Caco-2 (cell line): Measurements from ENCODE around the gene THADA. TPM values are rescaled to one million over a fixed set of nuclear protein-coding genes. Genes with fewer than 3 reads are reported as not detected.

Source experiments
- BruUV-seq: library from RNA; stranded (reverse); fragments of 400-500 nt; replicated peaks from 2 replicates; lab custom pipeline; 2021; lab: Mats Ljungman, UMichigan
- CTCF ChIA-PET: fragments of 300-600 bp; sonication (Branson Sonifier 250); formaldehyde crosslinking; loops from one replicate; lab custom pipeline; 2022; ENCODE audit warnings: antibody characterized with exemption; lab: Charles Lee
- POLR2A ChIA-PET: fragments of 300-600 bp; sonication (Branson Sonifier 250); formaldehyde crosslinking; loops from one replicate; lab custom pipeline; 2022; ENCODE audit warnings: antibody characterized with exemption; lab: Charles Lee
- DNase-seq, 2 experiments: peaks; one replicate each; pipeline versions ENCODE4 v3.0.0 to v3.0.0-alpha.2; 2020 to 2022
- H3K27me3 ChIP-seq: replicated peaks from 2 replicates; pipeline ENCODE4 v1.6.0; 2011; ENCODE audit warnings: low read length; ENCODE audit not compliant: control insufficient read depth, insufficient read depth
- H3K36me3 ChIP-seq: 2 replicates; pipeline ENCODE4 v1.5.1; 2011; ENCODE audit warnings: low read length; ENCODE audit not compliant: control insufficient read depth, insufficient read depth
- H3K4me1 ChIP-seq: fragments of 250-450 bp; sonication (Bioruptor Pico); 2 replicates; pipeline ENCODE4 v1.5.1; 2020; ENCODE audit warnings: mild to moderate bottlenecking
- H3K4me3 ChIP-seq: 2 replicates; pipeline ENCODE4 v1.5.1; 2011; ENCODE audit warnings: low read depth, mild to moderate bottlenecking, control low read depth, low read length
- H3K9me3 ChIP-seq: fragments of 250-450 bp; sonication (Bioruptor Pico); 2 replicates; pipeline ENCODE4 v1.5.1; 2020; ENCODE audit warnings: mild to moderate bottlenecking, moderate library complexity
- H3K27ac Mint-ChIP-seq: one replicate; pipeline ENCODE4 v1.8.0; 2022; ENCODE audit warnings: mixed read lengths; ENCODE audit not compliant: unreplicated experiment
- H3K27me3 Mint-ChIP-seq: one replicate; pipeline ENCODE4 v1.8.0; 2022; ENCODE audit warnings: mixed read lengths; ENCODE audit not compliant: insufficient read depth, unreplicated experiment
- H3K36me3 Mint-ChIP-seq: one replicate; pipeline ENCODE4 v1.8.0; 2022; ENCODE audit warnings: mild to moderate bottlenecking, mixed read lengths; ENCODE audit not compliant: insufficient read depth, unreplicated experiment
- H3K4me1 Mint-ChIP-seq: one replicate; pipeline ENCODE4 v1.8.0; 2022; ENCODE audit warnings: low read depth, mixed read lengths; ENCODE audit not compliant: unreplicated experiment
- H3K4me3 Mint-ChIP-seq: one replicate; pipeline ENCODE4 v1.8.0; 2022; ENCODE audit warnings: mild to moderate bottlenecking, moderate library complexity, mixed read lengths; ENCODE audit not compliant: unreplicated experiment
- H3K9me3 Mint-ChIP-seq: one replicate; pipeline ENCODE4 v1.8.0; 2022; ENCODE audit warnings: mixed read lengths; ENCODE audit not compliant: unreplicated experiment
- CTCF ChIP-seq, 2 experiments: fragments of 200-600 bp in 1 of 2; IDR thresholded peaks; 1 replicate in 1 of 2; 2 replicates in 1 of 2; pipeline versions ENCODE4 v1.5.1 to v1.8.0; 2011 to 2022; ENCODE audit warnings: antibody characterized with exemption in 1 of 2, control low read depth in 1 of 2, inconsistent platforms in 1 of 2, low read depth in 1 of 2, low read length in 1 of 2, mild to moderate bottlenecking in 1 of 2, moderate library complexity in 1 of 2; ENCODE audit not compliant: insufficient read depth in 1 of 2, severe bottlenecking in 1 of 2, unreplicated experiment in 1 of 2
- intact Hi-C: fragments of 100-400 bp; cut with micrococcal nuclease; formaldehyde crosslinking; loops from one replicate; pipeline ENCODE4 v1.10.0; 2022; ENCODE audit not compliant: unreplicated experiment
- total RNA-seq: library from RNA; stranded (reverse); gene quantifications from 2 replicates; pipeline ENCODE4 v1.2.3, GENCODE V29; 2022

The THADA gene
- total RNA-seq, 1 experiment from 2014 or later: 33.8 TPM

GRCh38 chr2:43611987-43612894 is 16.4 kb upstream of the THADA start:
- ChIA-PET POLR2A (no interaction called here), CTCF (interaction anchor here (0.8 to 0.9 kb wide), 2 partner anchors 16 to 25 kb away, joined by 3 read pairs; partner anchors contain the start of genes PLEKHH2 and THADA)
- no TSS peak for BruUV-seq
- Mint-ChIP-seq H3K9me3 (no peaks in the 10 kb centered on the region), H3K27ac (no peak overlapping the region), H3K36me3 (no peaks in the 10 kb centered on the region), H3K4me1 (peaks cover 18% of the 10 kb centered on the region), H3K4me3 (no peak overlapping the region), H3K27me3 (peaks cover 2% of the 10 kb centered on the region)
- no peak overlapping the region for H3K4me3 ChIP-seq
- no peaks in the 10 kb centered on the region for H3K4me1 ChIP-seq
- no peaks in the 10 kb centered on the region for H3K36me3 ChIP-seq
- no peaks in the 10 kb centered on the region; the same call in 1 of the 2 replicates for H3K27me3 ChIP-seq
- TF ChIP-seq CTCF (IDR thresholded peaks at IDR 0.05; ENCODE audit: insufficient read depth in 1 of 2, low read depth in 1 of 2, low read length in 1 of 2, severe bottlenecking in 1 of 2, unreplicated experiment in 1 of 2): peak; percentile 87 to 88
- intact Hi-C loops: loop anchor here (2.0 kb wide), 1 partner anchor 265 kb away; no protein-coding TSS in a partner anchor
- DNase-seq: peak; percentile 74 to 84
- no peaks in the 10 kb centered on the region for H3K9me3 ChIP-seq

GRCh38 chr2:43610361-43610760 is 14.5 kb upstream of the THADA start:
- Mint-ChIP-seq H3K9me3 (no peaks in the 10 kb centered on the region), H3K4me3 (no peak overlapping the region), H3K36me3 (no peaks in the 10 kb centered on the region), H3K27me3 (peaks cover 2% of the 10 kb centered on the region), H3K4me1 (peaks cover 18% of the 10 kb centered on the region), H3K27ac (no peak overlapping the region)
- Histone ChIP-seq H3K27me3 (no peaks in the 10 kb centered on the region), H3K4me3 (no peak overlapping the region), H3K9me3 (no peaks in the 10 kb centered on the region), H3K36me3 (no peaks in the 10 kb centered on the region), H3K4me1 (no peaks in the 10 kb centered on the region)
- ChIA-PET CTCF (no interaction called here), POLR2A (interaction anchor here (1.0 kb wide), 1 partner anchor 15 kb away, joined by 3 read pairs; the partner anchor contains the start of gene THADA)
- DNase-seq: no peak
- intact Hi-C loops: no loop called here
- BruUV-seq: no TSS peak
- TF ChIP-seq CTCF (IDR thresholded peaks at IDR 0.05; ENCODE audit: insufficient read depth in 1 of 2, low read depth in 1 of 2, low read length in 1 of 2, severe bottlenecking in 1 of 2, unreplicated experiment in 1 of 2): no peak

- H3K27ac Mint-ChIP-seq: no peak overlapping the region
- Histone ChIP-seq H3K9me3 (no peaks in the 10 kb centered on the region), H3K4me3 (no peak overlapping the region), H3K36me3 (no peaks in the 10 kb centered on the region), H3K4me1 (no peaks in the 10 kb centered on the region), H3K27me3 (no peaks in the 10 kb centered on the region)
- ChIA-PET CTCF (no interaction called here), POLR2A (interaction anchor here (1.0 kb wide), 1 partner anchor 14 kb away, joined by 3 read pairs; the partner anchor contains the start of gene THADA)
- peaks cover 2% of the 10 kb centered on the region for H3K27me3 Mint-ChIP-seq
- H3K4me3 Mint-ChIP-seq: no peak overlapping the region
- intact Hi-C loops: loop anchor here (1.0 kb wide), 2 partner anchors 13 to 782 kb away; partner anchors contain the start of gene THADA
- peak; percentile 56 to 74 for DNase-seq
- no peaks in the 10 kb centered on the region for H3K36me3 Mint-ChIP-seq
- TF ChIP-seq CTCF (IDR thresholded peaks at IDR 0.05; ENCODE audit: insufficient read depth in 1 of 2, low read depth in 1 of 2, low read length in 1 of 2, severe bottlenecking in 1 of 2, unreplicated experiment in 1 of 2): peak; percentile 73 to 88
- no peaks in the 10 kb centered on the region for H3K9me3 Mint-ChIP-seq
- H3K4me1 Mint-ChIP-seq: peaks cover 18% of the 10 kb centered on the region
- no TSS peak for BruUV-seq
These were observed 13.6 kb upstream of the THADA start for GRCh38 chr2:43609290-43609918.
